ENCODE measurements around the gene RGS7BP. TPM values are rescaled to one million over a fixed set of nuclear protein-coding genes. Genes with fewer than 3 reads are reported as not detected.

RGS7BP gene
- total RNA-seq, 1 experiment from 2014 or later: 3.1 TPM

DNA sequence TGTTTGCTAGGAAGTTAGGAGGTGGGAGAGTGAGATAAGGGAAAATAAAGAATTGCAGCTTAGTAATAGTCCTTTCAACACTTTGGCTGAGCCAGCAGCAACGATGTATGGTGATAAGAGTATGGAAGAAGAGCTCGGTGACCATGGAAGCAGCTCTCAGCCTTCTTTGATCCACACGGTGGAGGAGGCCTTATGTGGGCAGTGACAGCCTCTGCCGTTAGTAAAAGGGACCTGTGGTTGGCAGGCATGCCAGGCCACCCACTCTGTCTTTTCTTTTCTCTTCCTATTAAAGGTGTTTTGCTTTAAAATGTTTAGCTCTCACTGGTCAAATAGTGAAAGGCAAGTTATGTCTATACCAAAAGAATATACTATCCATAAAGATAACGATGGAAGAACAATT lies 7.7 kb downstream of the RGS7BP start:
- BruUV-seq (replicated peaks): no TSS peak
- CTCF ChIA-PET: no interaction called here

DNA sequence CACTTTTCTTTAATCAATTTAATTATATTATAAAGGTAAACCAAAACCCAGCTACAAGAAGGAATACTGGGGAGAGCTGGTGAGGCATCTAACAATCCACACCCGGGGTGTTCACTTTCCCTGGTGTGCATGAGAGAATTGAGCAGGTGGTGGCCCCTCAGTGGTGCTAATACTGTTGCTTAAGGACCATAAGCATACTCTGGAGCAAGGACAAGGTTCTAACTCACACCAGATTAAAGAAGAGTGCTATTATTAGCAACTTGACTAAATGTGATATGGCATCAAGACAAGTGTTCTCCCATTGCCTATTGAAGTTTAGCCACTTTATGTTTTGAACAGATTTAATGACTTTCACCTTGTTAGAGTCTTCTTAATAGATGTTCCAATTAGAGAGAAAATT lies 8.8 kb downstream of the RGS7BP start:
- peaks cover 64% of the 10 kb centered on the region for H3K27me3 ChIP-seq (replicated peaks; ENCODE audit: insufficient read depth, low read depth, low read length, poor library complexity)
- intact Hi-C loops (cut with micrococcal nuclease; ENCODE audit: unreplicated experiment): no loop called here
- H3K4me3 ChIP-seq (ENCODE audit: low read depth, low read length, poor library complexity, severe bottlenecking): no peak overlapping the region
- no peaks in the 10 kb centered on the region for H3K4me1 ChIP-seq (ENCODE audit: insufficient read depth, low read length, poor library complexity, severe bottlenecking)
- no TSS peak for BruUV-seq (replicated peaks)
- POLR2A ChIA-PET (ENCODE audit: low non-redundant PET): no interaction called here
- TF ChIP-seq, protein P1, sequence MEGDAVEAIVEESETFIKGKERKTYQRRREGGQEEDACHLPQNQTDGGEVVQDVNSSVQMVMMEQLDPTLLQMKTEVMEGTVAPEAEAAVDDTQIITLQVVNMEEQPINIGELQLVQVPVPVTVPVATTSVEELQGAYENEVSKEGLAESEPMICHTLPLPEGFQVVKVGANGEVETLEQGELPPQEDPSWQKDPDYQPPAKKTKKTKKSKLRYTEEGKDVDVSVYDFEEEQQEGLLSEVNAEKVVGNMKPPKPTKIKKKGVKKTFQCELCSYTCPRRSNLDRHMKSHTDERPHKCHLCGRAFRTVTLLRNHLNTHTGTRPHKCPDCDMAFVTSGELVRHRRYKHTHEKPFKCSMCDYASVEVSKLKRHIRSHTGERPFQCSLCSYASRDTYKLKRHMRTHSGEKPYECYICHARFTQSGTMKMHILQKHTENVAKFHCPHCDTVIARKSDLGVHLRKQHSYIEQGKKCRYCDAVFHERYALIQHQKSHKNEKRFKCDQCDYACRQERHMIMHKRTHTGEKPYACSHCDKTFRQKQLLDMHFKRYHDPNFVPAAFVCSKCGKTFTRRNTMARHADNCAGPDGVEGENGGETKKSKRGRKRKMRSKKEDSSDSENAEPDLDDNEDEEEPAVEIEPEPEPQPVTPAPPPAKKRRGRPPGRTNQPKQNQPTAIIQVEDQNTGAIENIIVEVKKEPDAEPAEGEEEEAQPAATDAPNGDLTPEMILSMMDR (conservative IDR thresholded peaks at IDR 0.05; ENCODE audit: low read depth, low read length): no peak
- no peak for TF ChIP-seq EZH2 (IDR thresholded peaks at IDR 0.05; ENCODE audit: borderline replicate concordance, low read depth, low read length, poor library complexity, severe bottlenecking)
- no peak overlapping the region for H3K27ac ChIP-seq (ENCODE audit: low read depth, low read length, poor library complexity, severe bottlenecking)
- CTCF ChIA-PET: no interaction called here
- H3K9me3 ChIP-seq (ENCODE audit: low read depth, low read length, poor library complexity, severe bottlenecking): no peaks in the 10 kb centered on the region
- H3K36me3 ChIP-seq (ENCODE audit: insufficient read depth, low read length, poor library complexity, severe bottlenecking): no peaks in the 10 kb centered on the region
- DNase-seq (ENCODE audit: low spot score): no peak

More for the DNA sequence above, 7.7 kb downstream of the RGS7BP start:
- DNase-seq (ENCODE audit: low spot score): no peak
- Histone ChIP-seq H3K36me3 (ENCODE audit: insufficient read depth, low read length, poor library complexity, severe bottlenecking) (no peaks in the 10 kb centered on the region), H3K4me1 (ENCODE audit: insufficient read depth, low read length, poor library complexity, severe bottlenecking) (no peaks in the 10 kb centered on the region), H3K27ac (ENCODE audit: low read depth, low read length, poor library complexity, severe bottlenecking) (no peak overlapping the region), H3K4me3 (ENCODE audit: low read depth, low read length, poor library complexity, severe bottlenecking) (no peak overlapping the region), H3K27me3 (replicated peaks; ENCODE audit: insufficient read depth, low read depth, low read length, poor library complexity) (peaks cover 75% of the 10 kb centered on the region), H3K9me3 (ENCODE audit: low read depth, low read length, poor library complexity, severe bottlenecking) (no peaks in the 10 kb centered on the region)
- intact Hi-C loops (cut with micrococcal nuclease; ENCODE audit: unreplicated experiment): no loop called here
- POLR2A ChIA-PET (ENCODE audit: low non-redundant PET): no interaction called here
- TF ChIP-seq, protein P1 (conservative IDR thresholded peaks at IDR 0.05; ENCODE audit: low read depth, low read length): no peak
- no peak for TF ChIP-seq EZH2 (IDR thresholded peaks at IDR 0.05; ENCODE audit: borderline replicate concordance, low read depth, low read length, poor library complexity, severe bottlenecking)

DNA sequence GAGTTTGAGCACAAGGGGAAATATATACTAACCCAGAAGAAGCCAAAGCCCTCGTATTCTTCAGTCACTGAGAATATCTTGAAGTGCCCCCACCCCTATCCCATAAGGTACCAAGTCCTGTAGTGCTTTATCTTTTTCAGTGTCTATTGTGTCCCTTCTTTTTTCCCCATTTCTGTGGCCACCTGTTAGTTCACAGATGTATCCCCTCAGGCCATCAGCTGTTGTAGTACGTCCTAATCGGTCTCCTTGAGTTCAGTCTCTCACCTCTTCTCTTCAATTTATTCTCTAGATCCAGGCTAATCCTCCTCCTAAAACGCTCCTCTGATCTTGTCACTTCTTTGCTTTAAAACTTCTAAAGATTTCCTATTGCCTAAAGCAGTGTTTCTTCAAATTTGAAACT lies 10.4 kb downstream of the RGS7BP start:
- Histone ChIP-seq H3K27me3 (replicated peaks; ENCODE audit: insufficient read depth, low read depth, low read length, poor library complexity) (peaks cover 63% of the 10 kb centered on the region), H3K4me3 (ENCODE audit: low read depth, low read length, poor library complexity, severe bottlenecking) (no peak overlapping the region), H3K9me3 (ENCODE audit: low read depth, low read length, poor library complexity, severe bottlenecking) (no peaks in the 10 kb centered on the region), H3K4me1 (ENCODE audit: insufficient read depth, low read length, poor library complexity, severe bottlenecking) (no peaks in the 10 kb centered on the region), H3K27ac (ENCODE audit: low read depth, low read length, poor library complexity, severe bottlenecking) (no peak overlapping the region), H3K36me3 (ENCODE audit: insufficient read depth, low read length, poor library complexity, severe bottlenecking) (no peaks in the 10 kb centered on the region)
- BruUV-seq (replicated peaks): no TSS peak
- POLR2A ChIA-PET (ENCODE audit: low non-redundant PET): no interaction called here
- DNase-seq (ENCODE audit: low spot score): no peak
- TF ChIP-seq EZH2 (IDR thresholded peaks at IDR 0.05; ENCODE audit: borderline replicate concordance, low read depth, low read length, poor library complexity, severe bottlenecking): no peak
- TF ChIP-seq, protein P1 (conservative IDR thresholded peaks at IDR 0.05; ENCODE audit: low read depth, low read length): no peak
- CTCF ChIA-PET: no interaction called here
- intact Hi-C loops (cut with micrococcal nuclease; ENCODE audit: unreplicated experiment): no loop called here

All from A673 (cell line).